ENCODE measurements around the gene EQTN.

EQTN gene

GRCh38 chr9:27261517-27262211 is 35.3 kb downstream of the EQTN start:
- Histone ChIP-seq H4K91ac (ENCODE audit: low read length) (no peak overlapping the region), H3K4me2 (ENCODE audit: low read length, poor library complexity, severe bottlenecking) (no peak overlapping the region), H3K9me3 (ENCODE audit: control insufficient read depth, low read length) (no peaks in the 10 kb centered on the region), H3K14ac (ENCODE audit: low read length in 2 of 2) (no peak overlapping the region), H3K27me3 (ENCODE audit: control insufficient read depth in 1 of 2, insufficient read depth in 1 of 2, low read length in 2 of 2) (peaks cover 0 to 26% of the 10 kb centered on the region in 2 experiments), H2BK120ac (ENCODE audit: low read depth, low read length) (no peak overlapping the region), H2BK5ac (ENCODE audit: low read depth, low read length, poor library complexity, severe bottlenecking) (no peak overlapping the region), H3K4me3 (ENCODE audit: insufficient read depth in 1 of 2, low read depth in 1 of 2, low read length in 2 of 2) (no peak overlapping the region), H3K79me1 (replicated peaks; ENCODE audit: low read length, poor library complexity, severe bottlenecking) (no peaks in the 10 kb centered on the region), H3K4me1 (ENCODE audit: control insufficient read depth, insufficient read depth, low read depth, low read length) (no peaks in the 10 kb centered on the region), H3K9ac (ENCODE audit: low read length) (no peak overlapping the region), H2BK12ac (ENCODE audit: low read length in 2 of 2) (no peak overlapping the region), H3K27ac (ENCODE audit: low read length, poor library complexity, severe bottlenecking) (no peak overlapping the region), H4K8ac (ENCODE audit: low read length) (no peak overlapping the region), H3K18ac (ENCODE audit: low read depth in 1 of 2, low read length in 2 of 2) (no peak overlapping the region), H2AFZ (ENCODE audit: low read depth, low read length) (no peak overlapping the region), H3K4ac (ENCODE audit: low read depth in 1 of 2, low read length in 2 of 2) (no peak overlapping the region), H3K23ac (ENCODE audit: low read length in 2 of 2) (no peak overlapping the region), H2AK5ac (ENCODE audit: low read length, severe bottlenecking) (no peak overlapping the region), H3K36me3 (ENCODE audit: control insufficient read depth in 1 of 2, insufficient read depth in 2 of 2, low read depth in 1 of 2, low read length in 2 of 2) (no peaks in the 10 kb centered on the region), H2BK15ac (ENCODE audit: low read depth, poor library complexity, severe bottlenecking) (no peak overlapping the region)
- WGBS = 50% methylated on average over 4 of the region's 4 CpGs
- DNase-seq = no peak

GRCh38 chr9:27260789-27261516 is 36.0 kb downstream of the EQTN start:
- Histone ChIP-seq H3K18ac (ENCODE audit: low read depth in 1 of 2, low read length in 2 of 2) (no peak overlapping the region), H3K27ac (ENCODE audit: low read length, poor library complexity, severe bottlenecking) (no peak overlapping the region), H2BK120ac (ENCODE audit: low read depth, low read length) (no peak overlapping the region), H2BK15ac (ENCODE audit: low read depth, poor library complexity, severe bottlenecking) (no peak overlapping the region), H2BK5ac (ENCODE audit: low read depth, low read length, poor library complexity, severe bottlenecking) (no peak overlapping the region), H3K4ac (ENCODE audit: low read depth in 1 of 2, low read length in 2 of 2) (no peak overlapping the region), H3K79me1 (replicated peaks; ENCODE audit: low read length, poor library complexity, severe bottlenecking) (no peaks in the 10 kb centered on the region), H3K36me3 (ENCODE audit: control insufficient read depth in 1 of 2, insufficient read depth in 2 of 2, low read depth in 1 of 2, low read length in 2 of 2) (no peaks in the 10 kb centered on the region), H3K9ac (ENCODE audit: low read length) (no peak overlapping the region), H3K23ac (ENCODE audit: low read length in 2 of 2) (no peak overlapping the region), H3K4me3 (ENCODE audit: insufficient read depth in 1 of 2, low read depth in 1 of 2, low read length in 2 of 2) (no peak overlapping the region), H3K14ac (ENCODE audit: low read length in 2 of 2) (no peak overlapping the region), H2BK12ac (ENCODE audit: low read length in 2 of 2) (peak overlapping the region in 1 of 2 experiments; percentile 6), H2AFZ (ENCODE audit: low read depth, low read length) (no peak overlapping the region), H4K91ac (ENCODE audit: low read length) (no peak overlapping the region), H3K4me1 (ENCODE audit: control insufficient read depth, insufficient read depth, low read depth, low read length) (no peaks in the 10 kb centered on the region), H4K8ac (ENCODE audit: low read length) (peak overlapping the region; percentile 24), H3K9me3 (ENCODE audit: control insufficient read depth, low read length) (no peaks in the 10 kb centered on the region), H3K27me3 (ENCODE audit: control insufficient read depth in 1 of 2, insufficient read depth in 1 of 2, low read length in 2 of 2) (peaks cover 0 to 26% of the 10 kb centered on the region in 2 experiments), H2AK5ac (ENCODE audit: low read length, severe bottlenecking) (no peak overlapping the region), H3K4me2 (ENCODE audit: low read length, poor library complexity, severe bottlenecking) (no peak overlapping the region)
- no peak for DNase-seq
- WGBS = 85% methylated on average over 8 of the region's 8 CpGs

- Histone ChIP-seq H2BK5ac (ENCODE audit: low read depth, low read length, poor library complexity, severe bottlenecking) (no peak overlapping the region), H3K36me3 (ENCODE audit: control insufficient read depth in 1 of 2, insufficient read depth in 2 of 2, low read depth in 1 of 2, low read length in 2 of 2) (no peaks in the 10 kb centered on the region), H3K18ac (ENCODE audit: low read depth in 1 of 2, low read length in 2 of 2) (no peak overlapping the region), H3K27ac (ENCODE audit: low read length, poor library complexity, severe bottlenecking) (no peak overlapping the region), H4K91ac (ENCODE audit: low read length) (no peak overlapping the region), H3K4ac (ENCODE audit: low read depth in 1 of 2, low read length in 2 of 2) (no peak overlapping the region), H4K8ac (ENCODE audit: low read length) (no peak overlapping the region), H3K4me2 (ENCODE audit: low read length, poor library complexity, severe bottlenecking) (no peak overlapping the region), H2AK5ac (ENCODE audit: low read length, severe bottlenecking) (no peak overlapping the region), H2AFZ (ENCODE audit: low read depth, low read length) (no peak overlapping the region), H3K4me3 (ENCODE audit: insufficient read depth in 1 of 2, low read depth in 1 of 2, low read length in 2 of 2) (no peak overlapping the region), H2BK120ac (ENCODE audit: low read depth, low read length) (no peak overlapping the region), H3K79me1 (replicated peaks; ENCODE audit: low read length, poor library complexity, severe bottlenecking) (no peaks in the 10 kb centered on the region), H3K27me3 (ENCODE audit: control insufficient read depth in 1 of 2, insufficient read depth in 1 of 2, low read length in 2 of 2) (peaks cover 0 to 26% of the 10 kb centered on the region in 2 experiments), H3K9me3 (ENCODE audit: control insufficient read depth, low read length) (no peaks in the 10 kb centered on the region), H3K23ac (ENCODE audit: low read length in 2 of 2) (no peak overlapping the region), H2BK15ac (ENCODE audit: low read depth, poor library complexity, severe bottlenecking) (no peak overlapping the region), H3K14ac (ENCODE audit: low read length in 2 of 2) (no peak overlapping the region), H3K9ac (ENCODE audit: low read length) (no peak overlapping the region), H3K4me1 (ENCODE audit: control insufficient read depth, insufficient read depth, low read depth, low read length) (no peaks in the 10 kb centered on the region), H2BK12ac (ENCODE audit: low read length in 2 of 2) (no peak overlapping the region)
- WGBS = 94% methylated on average over 5 of the region's 7 CpGs
- no peak for DNase-seq
These were observed 38.3 kb downstream of the EQTN start for GRCh38 chr9:27258662-27259061.

GRCh38 chr9:27248702-27249101 is 48.2 kb downstream of the EQTN start:
- no peak overlapping the region for H3K23ac ChIP-seq (ENCODE audit: low read length in 2 of 2)
- H3K18ac ChIP-seq (ENCODE audit: low read depth in 1 of 2, low read length in 2 of 2) = no peak overlapping the region
- H3K4ac ChIP-seq (ENCODE audit: low read depth in 1 of 2, low read length in 2 of 2) = no peak overlapping the region
- no peak overlapping the region for H2BK120ac ChIP-seq (ENCODE audit: low read depth, low read length)
- DNase-seq = no peak
- H3K4me2 ChIP-seq (ENCODE audit: low read length, poor library complexity, severe bottlenecking) = no peak overlapping the region
- H3K79me1 ChIP-seq (replicated peaks; ENCODE audit: low read length, poor library complexity, severe bottlenecking) = no peaks in the 10 kb centered on the region
- no peak overlapping the region for H2BK5ac ChIP-seq (ENCODE audit: low read depth, low read length, poor library complexity, severe bottlenecking)
- no peak overlapping the region for H3K4me3 ChIP-seq (ENCODE audit: insufficient read depth in 1 of 2, low read depth in 1 of 2, low read length in 2 of 2)
- no peaks in the 10 kb centered on the region for H3K27me3 ChIP-seq (ENCODE audit: control insufficient read depth in 1 of 2, insufficient read depth in 1 of 2, low read length in 2 of 2)
- H3K9me3 ChIP-seq (ENCODE audit: control insufficient read depth, low read length) = no peaks in the 10 kb centered on the region
- H2BK12ac ChIP-seq (ENCODE audit: low read length in 2 of 2) = no peak overlapping the region
- no peaks in the 10 kb centered on the region for H3K36me3 ChIP-seq (ENCODE audit: control insufficient read depth in 1 of 2, insufficient read depth in 2 of 2, low read depth in 1 of 2, low read length in 2 of 2)
- no peak overlapping the region for H4K8ac ChIP-seq (ENCODE audit: low read length)
- no peak overlapping the region for H3K27ac ChIP-seq (ENCODE audit: low read length, poor library complexity, severe bottlenecking)
- no peak overlapping the region for H3K14ac ChIP-seq (ENCODE audit: low read length in 2 of 2)
- no peak overlapping the region for H3K9ac ChIP-seq (ENCODE audit: low read length)
- no peak overlapping the region for H4K91ac ChIP-seq (ENCODE audit: low read length)
- H2AFZ ChIP-seq (ENCODE audit: low read depth, low read length) = no peak overlapping the region
- H2AK5ac ChIP-seq (ENCODE audit: low read length, severe bottlenecking) = no peak overlapping the region
- no peak overlapping the region for H2BK15ac ChIP-seq (ENCODE audit: low read depth, poor library complexity, severe bottlenecking)
- no peaks in the 10 kb centered on the region for H3K4me1 ChIP-seq (ENCODE audit: control insufficient read depth, insufficient read depth, low read depth, low read length)

Measured in mesenchymal stem cell (in vitro differentiated cells and primary cell).